ENCODE data around the gene TMEM63A. TPM values are rescaled to one million over a fixed set of nuclear protein-coding genes. Genes with fewer than 3 reads are reported as not detected.
A peak's percentile ranks its signal among the peaks of the same experiment; 100 is the strongest.

The TMEM63A gene
- total RNA-seq, 1 experiment from 2014 or later = 47.5 TPM

GRCh38 chr1:225896494-225896893, 14.3 kb upstream of the TMEM63A start:
- H3K27ac ChIP-seq (ENCODE audit: low read length) = peak overlapping the region; percentile 59
- CTCF ChIA-PET = interaction anchor here (0.9 to 1.2 kb wide), 2 partner anchors 27 to 118 kb away, joined by 3 read pairs; no protein-coding TSS in a partner anchor
- 0 out of 2 replicates have a peak overlapping the region, but pooled peaks have one; percentile 15 for H2AFZ ChIP-seq (ENCODE audit: low read length)
- no peaks in the 10 kb centered on the region for H4K20me1 ChIP-seq (ENCODE audit: low read length)
- TF ChIP-seq CTCF (conservative IDR thresholded peaks at IDR 0.05; ENCODE audit: low read depth, low read length) (no peak), EZH2 (IDR thresholded peaks at IDR 0.05; ENCODE audit: low read length, unreplicated experiment) (no peak), EZH2phosphoT487 (IDR thresholded peaks at IDR 0.05; ENCODE audit: borderline replicate concordance, low read length) (no peak)
- no peaks in the 10 kb centered on the region for H3K36me3 ChIP-seq (ENCODE audit: low read depth, low read length)
- no peaks in the 10 kb centered on the region for H3F3A ChIP-seq (ENCODE audit: low read length, unreplicated experiment)
- no peak overlapping the region; the same call in 1 of the 2 replicates for H3K4me3 ChIP-seq (ENCODE audit: low read length)
- POLR2A ChIA-PET (ENCODE audit: unreplicated experiment) = no interaction called here
- no peaks in the 10 kb centered on the region for H3K9me3 ChIP-seq (ENCODE audit: low read length)
- no peaks in the 10 kb centered on the region for H3K79me2 ChIP-seq (ENCODE audit: low read length)
- BruUV-seq (replicated peaks) = no TSS peak
- H3K4me1 ChIP-seq (ENCODE audit: insufficient read depth, low read length) = peaks cover 24% of the 10 kb centered on the region
- peak overlapping the region; percentile 10; the same call in 1 of the 2 replicates for H3K9ac ChIP-seq (ENCODE audit: low read length)
- DNase-seq (no peak), ATAC-seq (no peak)
- no peaks in the 10 kb centered on the region for H3K27me3 ChIP-seq (ENCODE audit: low read length)
- no peaks in the 10 kb centered on the region for H3K9me2 ChIP-seq (replicated peaks; ENCODE audit: low read length)
- peak overlapping the region; percentile 55 for H3K4me2 ChIP-seq (ENCODE audit: low read length)
- intact Hi-C loops (cut with micrococcal nuclease) = no loop called here

- Histone ChIP-seq H3K27me3 (ENCODE audit: low read length) (no peaks in the 10 kb centered on the region), H3K4me1 (ENCODE audit: insufficient read depth, low read length) (peaks cover 50% of the 10 kb centered on the region), H2AFZ (ENCODE audit: low read length) (no peak overlapping the region), H3K9ac (ENCODE audit: low read length) (no peak overlapping the region), H3K9me2 (replicated peaks; ENCODE audit: low read length) (no peaks in the 10 kb centered on the region), H3F3A (ENCODE audit: low read length, unreplicated experiment) (no peaks in the 10 kb centered on the region), H3K4me3 (ENCODE audit: low read length) (no peak overlapping the region), H3K27ac (ENCODE audit: low read length) (no peak overlapping the region), H3K9me3 (ENCODE audit: low read length) (no peaks in the 10 kb centered on the region), H3K79me2 (ENCODE audit: low read length) (no peaks in the 10 kb centered on the region), H3K36me3 (ENCODE audit: low read depth, low read length) (no peaks in the 10 kb centered on the region), H4K20me1 (ENCODE audit: low read length) (no peaks in the 10 kb centered on the region), H3K4me2 (ENCODE audit: low read length) (no peak overlapping the region)
- intact Hi-C loops (cut with micrococcal nuclease) = no loop called here
- ATAC-seq = no peak
- ChIA-PET POLR2A (ENCODE audit: unreplicated experiment) (no interaction called here), CTCF (no interaction called here)
- no peak for TF ChIP-seq CTCF (conservative IDR thresholded peaks at IDR 0.05; ENCODE audit: low read depth, low read length)
- TF ChIP-seq EZH2phosphoT487 (IDR thresholded peaks at IDR 0.05; ENCODE audit: borderline replicate concordance, low read length) = no peak
- TF ChIP-seq EZH2 (IDR thresholded peaks at IDR 0.05; ENCODE audit: low read length, unreplicated experiment) = no peak
- DNase-seq = no peak
- no TSS peak for BruUV-seq (replicated peaks)
Observed at GRCh38 chr1:225892307-225892706, 10.1 kb upstream of the TMEM63A start.

DNA sequence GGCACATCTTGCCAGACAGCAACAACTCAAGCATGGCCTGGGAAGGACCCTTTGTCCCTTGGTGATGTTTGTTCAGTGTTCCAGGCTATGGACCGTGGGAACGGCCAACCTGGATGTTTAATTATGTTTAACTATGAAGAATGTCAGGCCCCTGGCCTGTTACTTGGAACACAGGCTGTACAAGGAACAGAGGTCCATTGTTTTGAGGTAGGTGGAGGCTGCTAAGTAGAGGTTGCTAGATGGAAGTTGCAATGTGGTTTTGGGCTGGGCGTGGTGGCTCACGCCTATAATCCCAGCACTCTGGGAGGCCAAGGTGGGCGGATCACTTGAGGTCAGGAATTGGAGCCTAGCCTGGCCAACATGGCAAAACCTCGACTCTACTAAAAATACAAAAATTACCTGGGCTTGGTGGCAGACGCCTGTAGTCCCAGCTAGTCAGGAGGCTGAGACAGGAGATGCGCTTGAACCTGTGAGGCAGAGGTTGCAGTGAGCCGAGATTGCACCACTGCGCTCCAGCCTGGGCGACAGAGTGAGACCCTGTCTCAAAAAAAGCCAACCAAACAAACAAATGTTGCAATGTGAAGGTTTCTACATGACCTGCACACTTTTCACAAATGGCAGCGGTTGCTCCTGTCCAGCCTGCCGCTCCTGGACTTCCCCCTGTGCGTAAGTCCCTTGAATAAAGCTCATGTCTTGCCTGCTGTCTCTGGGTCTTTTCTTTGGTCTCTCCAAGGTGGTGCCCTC, 9.2 kb upstream of the TMEM63A start:
- Histone ChIP-seq H3K4me1 (ENCODE audit: insufficient read depth, low read length) (peaks cover 50% of the 10 kb centered on the region), H3K4me2 (ENCODE audit: low read length) (peak overlapping the region; percentile 56), H3K9me2 (replicated peaks; ENCODE audit: low read length) (no peaks in the 10 kb centered on the region), H3K36me3 (ENCODE audit: low read depth, low read length) (no peaks in the 10 kb centered on the region), H2AFZ (ENCODE audit: low read length) (peak overlapping the region; percentile 39), H3K4me3 (ENCODE audit: low read length) (no peak overlapping the region), H3K79me2 (ENCODE audit: low read length) (no peaks in the 10 kb centered on the region), H3K27ac (ENCODE audit: low read length) (peak overlapping the region; percentile 98), H4K20me1 (ENCODE audit: low read length) (no peaks in the 10 kb centered on the region), H3K27me3 (ENCODE audit: low read length) (no peaks in the 10 kb centered on the region), H3K9me3 (ENCODE audit: low read length) (no peaks in the 10 kb centered on the region), H3K9ac (ENCODE audit: low read length) (peak overlapping the region; percentile 89), H3F3A (ENCODE audit: low read length, unreplicated experiment) (no peaks in the 10 kb centered on the region)
- BruUV-seq (replicated peaks) = no TSS peak
- DNase-seq (peak; percentile 84), ATAC-seq (peak; percentile 73)
- intact Hi-C loops (cut with micrococcal nuclease) = no loop called here
- TF ChIP-seq EZH2phosphoT487 (IDR thresholded peaks at IDR 0.05; ENCODE audit: borderline replicate concordance, low read length) = no peak
- TF ChIP-seq CTCF (conservative IDR thresholded peaks at IDR 0.05; ENCODE audit: low read depth, low read length) = no peak
- no peak for TF ChIP-seq EZH2 (IDR thresholded peaks at IDR 0.05; ENCODE audit: low read length, unreplicated experiment)
- CTCF ChIA-PET = no interaction called here
- POLR2A ChIA-PET (ENCODE audit: unreplicated experiment) = interaction anchor here (1.1 kb wide), 1 partner anchor 9 kb away, joined by 4 read pairs; the partner anchor contains the start of gene TMEM63A
